HG03108 (cell line): Measurements from ENCODE around the gene PFDN1.
"Not testable (repeated sequence)": the region's sequence is repeated elsewhere in the genome, so short reads cannot be mapped to it uniquely, and the experiment has no call there.

Experiments
- ATAC-seq: cut with Tn5 transposase; IDR thresholded peaks from one replicate; pipeline ENCODE4 v1.9.1; 2021; ENCODE audit warnings: moderate library complexity; ENCODE audit not compliant: unreplicated experiment

The PFDN1 gene

DNA sequence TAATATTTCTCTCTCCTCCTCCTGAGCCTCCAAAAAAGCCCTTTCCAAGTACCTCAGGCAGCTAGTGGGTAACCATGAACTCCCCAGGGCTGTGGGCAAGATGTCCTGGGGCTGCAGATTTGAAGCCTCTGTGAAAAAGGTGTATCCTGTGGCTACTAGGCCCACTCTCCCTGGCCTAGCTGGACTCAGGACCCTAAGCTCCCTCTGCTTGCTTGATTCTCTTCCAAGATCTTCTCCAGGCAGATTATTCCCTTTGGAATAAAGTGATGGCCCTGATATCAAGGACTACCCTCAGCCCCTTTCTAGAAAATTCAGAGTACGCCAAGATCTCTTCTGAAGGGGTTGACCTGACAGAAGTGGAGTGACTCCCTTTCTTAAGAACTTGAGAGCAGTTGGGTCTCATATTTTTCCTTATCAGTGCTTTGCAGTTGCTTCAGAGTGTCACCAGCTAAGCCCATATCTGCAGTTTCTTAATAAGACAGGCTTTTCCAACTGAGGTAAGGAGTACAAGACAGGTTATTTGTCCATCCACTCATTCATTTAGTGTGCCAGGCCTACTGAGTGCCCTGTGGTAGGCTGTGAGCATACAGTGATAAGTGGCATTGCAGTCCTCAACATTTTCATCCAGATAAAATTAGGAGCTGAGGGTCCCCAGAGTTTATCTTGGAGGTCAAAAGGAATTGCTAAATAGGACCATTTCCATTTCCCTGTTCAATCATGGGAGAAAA is 85.4 kb downstream of the PFDN1 start:
- ATAC-seq, result no peak

DNA sequence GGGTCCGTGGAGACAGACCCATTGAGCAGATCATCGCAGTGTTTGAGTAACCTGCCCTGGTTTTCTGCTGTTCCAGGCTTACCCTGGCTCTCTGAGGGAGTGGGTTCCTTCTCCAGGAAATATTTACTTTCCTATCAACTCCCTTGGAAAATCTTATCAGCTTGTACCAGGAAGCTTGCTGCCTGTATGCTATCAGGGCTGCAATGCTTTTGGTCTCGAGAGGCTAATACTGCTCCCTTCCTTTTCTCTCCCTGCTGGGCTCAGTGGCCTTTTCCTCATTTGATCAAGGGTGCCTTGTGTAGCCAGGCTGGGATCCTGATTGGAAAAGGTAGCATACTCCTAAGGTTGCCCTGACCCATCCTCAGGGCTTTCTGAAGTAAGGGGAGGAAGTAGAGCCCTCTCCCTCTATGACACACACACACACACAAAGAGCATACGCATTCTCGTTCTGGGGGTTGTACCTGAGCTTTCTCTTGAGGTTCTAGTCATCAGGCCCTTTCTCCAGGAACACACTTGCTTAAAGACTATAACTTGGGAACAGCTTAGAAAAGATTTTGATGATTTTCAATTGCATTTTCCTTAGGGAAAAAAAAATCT is 86.3 kb downstream of the PFDN1 start:
- ATAC-seq, result no peak

DNA sequence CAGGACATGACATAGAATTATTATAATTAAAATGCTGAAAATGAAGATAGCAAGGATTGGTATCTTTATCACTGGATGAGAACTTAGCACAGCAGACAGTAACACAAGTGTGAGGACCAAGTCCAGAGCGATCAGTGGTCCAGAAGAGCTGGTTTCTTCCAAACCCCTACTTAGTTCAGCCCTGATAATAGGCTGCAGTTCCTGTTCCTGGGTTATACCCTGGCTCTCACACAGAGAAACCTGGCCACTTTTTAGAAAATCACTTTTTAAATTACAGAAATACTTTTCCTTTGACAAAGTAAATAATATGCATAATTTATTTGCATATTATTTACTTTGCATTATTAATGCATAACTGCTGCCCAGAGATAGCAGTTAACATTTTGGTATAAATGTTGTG is 87.6 kb downstream of the PFDN1 start:
- ATAC-seq, result no peak

DNA sequence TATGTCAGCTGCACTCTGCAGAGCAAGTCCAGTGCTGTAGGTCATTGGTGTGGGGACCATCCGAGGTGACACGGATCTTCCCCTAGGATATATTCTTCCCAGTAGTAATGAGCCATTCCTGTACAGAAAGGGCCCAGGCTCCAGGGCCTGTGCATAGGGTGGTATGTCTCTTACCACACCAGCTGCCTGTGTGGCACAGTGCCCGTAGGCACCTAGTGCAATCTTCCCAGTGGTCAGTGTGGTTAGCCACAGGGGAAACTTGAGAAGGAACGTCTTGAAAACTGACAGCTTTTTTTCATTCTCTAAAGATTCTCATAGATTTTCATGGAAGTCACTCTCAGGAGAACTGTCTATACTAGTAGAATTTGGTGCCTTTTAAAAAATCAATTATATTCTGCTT is 88.1 kb downstream of the PFDN1 start:
- peak; percentile 41 for ATAC-seq

DNA sequence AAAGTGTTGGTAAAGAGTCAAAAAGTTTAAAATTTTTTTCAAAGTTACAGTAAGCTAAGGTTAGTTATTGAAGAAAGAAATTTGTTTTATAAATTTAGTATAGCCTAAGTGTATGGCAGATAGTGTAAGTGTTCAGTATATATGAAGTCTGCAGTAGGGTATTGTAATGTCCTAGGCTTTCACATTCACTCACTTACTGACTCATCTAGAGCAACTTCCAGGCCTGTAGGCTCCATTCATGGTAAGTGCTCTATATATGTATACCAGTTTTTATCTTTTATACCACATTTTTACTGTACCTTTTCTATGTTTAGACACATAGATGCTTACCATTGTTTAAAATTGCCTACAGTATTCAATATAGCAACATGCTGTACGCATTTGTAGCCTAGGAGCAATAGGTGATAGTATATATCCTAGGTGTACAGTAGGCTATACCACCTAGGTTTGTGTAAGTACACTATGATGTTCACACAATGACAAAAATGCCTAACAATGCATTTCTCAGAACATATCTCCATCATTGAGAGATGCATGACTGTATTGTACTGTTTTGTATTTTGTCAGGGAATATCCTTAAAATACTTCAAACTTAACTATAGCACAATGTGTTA is 89.4 kb downstream of the PFDN1 start:
- no peak for ATAC-seq

DNA sequence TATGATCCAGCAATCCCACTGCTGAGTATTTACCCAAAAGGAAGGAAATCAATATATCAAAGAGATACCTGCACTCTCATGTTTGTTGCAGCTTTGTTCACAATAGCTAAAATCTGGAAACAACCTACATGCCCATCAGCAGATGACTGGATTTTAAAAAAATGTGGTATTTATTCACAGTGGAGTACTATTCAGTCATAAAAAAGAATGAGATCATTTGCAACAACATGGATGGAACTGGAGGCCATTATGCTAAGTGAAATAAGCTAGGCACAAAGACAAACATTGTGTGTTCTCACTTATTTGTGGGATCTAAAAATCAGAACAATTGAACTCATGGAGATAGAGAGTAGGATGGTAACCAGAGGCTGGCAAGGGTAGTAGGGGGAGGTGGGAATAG is 94.8 kb downstream of the PFDN1 start:
- no peak for ATAC-seq

DNA sequence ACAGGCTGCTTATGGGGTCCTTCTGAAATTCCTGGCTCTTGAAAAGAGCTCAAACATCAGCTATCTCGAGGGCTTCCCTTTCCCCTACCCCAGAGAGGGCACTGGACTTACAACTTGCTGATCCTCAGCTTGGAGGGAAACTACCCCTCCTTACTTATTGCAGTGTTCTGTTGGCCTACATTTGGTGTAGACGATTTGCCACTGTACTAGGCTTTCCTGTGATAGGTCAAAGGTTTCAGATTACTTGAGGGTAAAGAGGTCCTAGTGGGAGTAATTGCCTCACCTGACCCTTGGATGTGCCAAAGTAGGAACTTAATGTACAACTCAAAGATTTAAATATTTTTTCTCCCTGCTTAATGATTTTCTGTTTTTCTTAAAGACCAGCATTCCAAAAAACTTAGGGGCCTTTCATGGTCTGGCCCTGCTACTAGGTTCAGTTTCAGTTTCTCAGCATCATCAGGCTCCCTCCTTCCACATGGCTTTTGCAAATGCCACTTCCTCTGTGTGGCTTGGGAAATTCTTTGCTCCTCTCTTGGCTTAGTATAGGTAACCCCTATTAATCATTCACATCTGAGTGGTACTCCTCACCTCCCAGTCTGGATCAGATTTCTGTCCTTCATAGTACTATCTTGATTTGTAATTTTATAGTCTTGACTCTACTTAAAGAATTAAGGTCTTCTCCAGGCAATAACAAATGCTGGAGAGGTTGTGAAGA is 95.5 kb downstream of the PFDN1 start:
- ATAC-seq, result peak; percentile 62

DNA sequence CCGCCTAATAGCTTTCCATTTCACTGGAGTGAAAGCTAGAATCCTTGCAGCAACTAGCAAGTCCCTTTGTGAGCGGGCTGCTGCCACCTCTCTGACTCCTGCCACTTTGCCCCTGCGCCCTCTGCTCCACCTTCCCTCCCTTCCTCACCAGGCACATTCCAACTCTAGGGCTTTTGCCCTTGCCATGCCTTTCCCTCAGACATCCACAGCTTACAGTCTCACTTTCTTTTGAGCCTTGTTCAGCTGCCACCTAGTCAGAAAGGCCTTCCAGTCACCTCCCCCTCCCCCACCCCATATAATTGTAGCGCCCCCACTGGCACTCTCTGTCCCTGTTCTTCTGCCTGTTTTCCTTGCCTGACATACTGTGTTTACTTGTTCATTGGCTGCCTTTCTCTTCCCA is 96.9 kb downstream of the PFDN1 start:
- no peak for ATAC-seq

DNA sequence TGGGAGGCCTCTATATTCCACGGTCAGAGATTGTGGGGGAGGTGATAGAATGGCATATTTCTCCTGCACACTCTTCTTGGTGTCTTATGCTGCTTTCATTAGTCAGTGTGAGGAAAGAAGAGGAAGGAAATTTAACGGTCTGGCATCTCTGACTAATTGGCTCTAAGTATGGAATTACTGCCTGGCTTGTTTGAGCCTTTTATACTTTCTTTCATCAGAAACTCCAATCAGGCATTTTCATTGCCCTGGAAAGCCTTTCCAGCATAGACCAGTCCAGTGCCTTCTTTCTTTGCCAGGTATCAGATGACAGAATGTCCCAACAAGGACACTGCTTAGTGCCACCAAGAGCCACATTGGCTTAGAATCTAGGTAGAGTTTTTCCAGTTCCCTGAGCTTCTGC is 97.7 kb downstream of the PFDN1 start:
- ATAC-seq, result no peak

DNA sequence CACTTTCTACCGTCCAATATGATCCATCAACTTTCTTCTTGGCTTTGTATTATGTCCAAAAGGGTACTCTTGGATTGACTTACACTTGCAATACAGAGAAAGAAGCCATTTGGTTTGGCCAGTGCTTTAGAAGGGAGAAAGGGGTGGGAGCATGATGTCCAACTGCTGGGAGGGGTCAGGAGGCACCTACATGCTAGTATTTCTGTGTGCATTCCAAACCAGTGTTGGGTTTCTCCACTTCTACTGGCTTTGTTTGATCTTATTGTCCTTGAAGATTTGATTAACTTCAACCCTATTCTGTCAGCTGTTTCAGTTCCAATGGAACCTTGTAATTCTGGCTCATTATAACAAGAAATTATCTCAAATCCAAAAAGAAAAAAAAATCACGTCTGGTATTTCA is 100.3 kb downstream of the PFDN1 start:
- ATAC-seq, result no peak

DNA sequence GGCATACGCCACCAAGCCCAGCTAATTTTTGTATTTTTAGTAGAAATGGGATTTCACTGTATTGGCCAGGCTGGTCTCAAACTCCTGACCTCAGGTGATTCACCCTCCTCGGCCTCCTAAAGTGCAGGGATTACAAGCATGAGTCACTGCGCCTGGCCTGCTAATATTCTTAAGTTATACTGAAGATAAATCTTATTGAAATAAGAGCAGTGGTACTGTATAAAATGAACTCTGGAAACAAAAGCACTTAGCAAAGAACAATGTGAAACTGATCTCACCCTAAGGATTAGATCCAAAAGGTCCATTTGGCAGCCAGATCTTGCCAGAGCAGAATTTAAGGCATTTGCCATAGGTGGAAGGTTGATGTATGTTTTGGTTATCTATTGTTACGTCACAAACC is 100.8 kb downstream of the PFDN1 start:
- no peak for ATAC-seq

DNA sequence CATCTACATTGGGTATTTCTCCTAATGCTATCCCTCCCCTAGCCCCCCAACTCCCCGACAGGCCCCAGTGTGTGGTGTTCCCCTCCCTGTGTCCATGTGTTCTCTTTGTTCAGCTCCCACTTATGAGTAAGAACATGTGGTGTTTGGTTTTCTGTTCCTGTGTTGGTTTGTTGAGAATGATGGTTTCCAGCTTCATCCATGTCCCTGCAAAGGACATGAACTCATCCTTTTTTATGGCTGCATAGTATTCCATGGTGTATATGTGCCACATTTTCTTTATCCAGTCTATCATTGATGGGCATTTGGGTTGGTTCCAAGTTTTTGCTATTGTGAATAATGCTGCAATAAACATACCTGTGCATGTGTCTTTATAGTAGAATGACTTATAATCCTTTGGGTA is 104.0 kb downstream of the PFDN1 start:
- not testable (repeated sequence) for ATAC-seq

DNA sequence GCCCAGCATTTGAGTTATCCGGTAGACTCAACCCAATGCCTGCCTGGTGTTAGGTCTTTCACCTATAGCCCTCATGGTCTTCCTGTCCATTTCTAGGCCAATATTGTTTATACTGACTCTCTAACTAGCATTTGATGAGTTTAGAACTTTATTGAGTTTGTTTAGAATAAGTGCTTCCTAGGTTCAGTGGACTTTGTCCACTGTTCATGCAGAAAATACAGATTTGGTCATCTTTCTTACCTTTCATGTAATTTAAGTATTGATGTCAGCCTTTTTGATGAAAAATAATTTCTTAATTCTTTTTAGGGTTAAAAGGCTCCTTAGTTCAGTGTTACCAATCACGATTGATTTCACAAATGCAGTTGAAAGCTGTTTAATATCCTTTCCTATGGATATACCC is 105.9 kb downstream of the PFDN1 start:
- ATAC-seq, result no peak

DNA sequence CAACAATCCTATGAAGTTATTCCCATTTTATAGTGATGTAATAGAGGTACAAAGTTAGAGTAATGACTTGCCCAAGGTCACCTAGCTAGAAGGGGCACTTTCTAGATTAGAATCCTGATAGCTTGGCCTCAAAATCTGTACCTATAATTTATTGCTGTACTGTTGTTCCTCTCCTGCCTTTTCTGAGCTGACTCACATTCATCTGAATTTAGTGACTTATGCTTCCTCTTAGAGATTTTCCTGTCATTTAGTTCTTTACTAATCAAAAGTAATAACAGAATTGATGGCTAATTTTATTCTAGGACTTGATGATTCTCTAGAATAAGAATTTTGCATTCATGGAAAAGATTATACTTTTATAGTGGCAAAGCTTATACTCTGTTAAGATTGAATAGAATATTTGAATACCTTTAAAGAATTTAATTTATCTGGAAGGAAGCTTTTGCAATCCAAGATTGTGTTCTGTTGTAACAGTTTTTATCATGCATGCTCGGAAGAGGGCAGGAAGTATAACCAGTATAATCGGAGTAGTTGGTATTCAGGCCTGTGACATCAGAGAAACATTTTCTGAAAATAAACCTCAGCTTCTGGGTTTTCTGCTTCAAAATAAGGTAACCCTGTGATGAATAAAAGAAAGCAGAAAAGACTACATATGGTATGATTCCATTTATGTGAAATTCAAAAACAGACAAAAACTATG is 106.6 kb downstream of the PFDN1 start:
- ATAC-seq, result no peak
